Caco-2 (cell line): ENCODE data around the gene ANKRD13D. TPM values are rescaled to one million over a fixed set of nuclear protein-coding genes. Genes with fewer than 3 reads are reported as not detected.
A peak's percentile ranks its signal among the peaks of the same experiment; 100 is the strongest.
"Not testable (repeated sequence)": the region's sequence is repeated elsewhere in the genome, so short reads cannot be mapped to it uniquely, and the experiment has no call there.

ENCODE experiments used
- BruUV-seq: library from RNA; stranded (reverse); fragments of 400-500 nt; replicated peaks from 2 replicates; lab custom pipeline; 2021; lab: Mats Ljungman, UMichigan
- CTCF ChIA-PET: fragments of 300-600 bp; sonication (Branson Sonifier 250); formaldehyde crosslinking; loops from one replicate; lab custom pipeline; 2022; ENCODE audit warnings: antibody characterized with exemption; lab: Charles Lee
- POLR2A ChIA-PET: fragments of 300-600 bp; sonication (Branson Sonifier 250); formaldehyde crosslinking; loops from one replicate; lab custom pipeline; 2022; ENCODE audit warnings: antibody characterized with exemption; lab: Charles Lee
- DNase-seq, 2 experiments: peaks; one replicate each; pipeline versions ENCODE4 v3.0.0 to v3.0.0-alpha.2; 2020 to 2022
- H3K27me3 ChIP-seq: replicated peaks from 2 replicates; pipeline ENCODE4 v1.6.0; 2011; ENCODE audit warnings: low read length; ENCODE audit not compliant: control insufficient read depth, insufficient read depth
- H3K36me3 ChIP-seq: 2 replicates; pipeline ENCODE4 v1.5.1; 2011; ENCODE audit warnings: low read length; ENCODE audit not compliant: control insufficient read depth, insufficient read depth
- H3K4me1 ChIP-seq: fragments of 250-450 bp; sonication (Bioruptor Pico); 2 replicates; pipeline ENCODE4 v1.5.1; 2020; ENCODE audit warnings: mild to moderate bottlenecking
- H3K4me3 ChIP-seq: 2 replicates; pipeline ENCODE4 v1.5.1; 2011; ENCODE audit warnings: low read depth, mild to moderate bottlenecking, control low read depth, low read length
- H3K9me3 ChIP-seq: fragments of 250-450 bp; sonication (Bioruptor Pico); 2 replicates; pipeline ENCODE4 v1.5.1; 2020; ENCODE audit warnings: mild to moderate bottlenecking, moderate library complexity
- H3K27ac Mint-ChIP-seq: one replicate; pipeline ENCODE4 v1.8.0; 2022; ENCODE audit warnings: mixed read lengths; ENCODE audit not compliant: unreplicated experiment
- H3K27me3 Mint-ChIP-seq: one replicate; pipeline ENCODE4 v1.8.0; 2022; ENCODE audit warnings: mixed read lengths; ENCODE audit not compliant: insufficient read depth, unreplicated experiment
- H3K36me3 Mint-ChIP-seq: one replicate; pipeline ENCODE4 v1.8.0; 2022; ENCODE audit warnings: mild to moderate bottlenecking, mixed read lengths; ENCODE audit not compliant: insufficient read depth, unreplicated experiment
- H3K4me1 Mint-ChIP-seq: one replicate; pipeline ENCODE4 v1.8.0; 2022; ENCODE audit warnings: low read depth, mixed read lengths; ENCODE audit not compliant: unreplicated experiment
- H3K4me3 Mint-ChIP-seq: one replicate; pipeline ENCODE4 v1.8.0; 2022; ENCODE audit warnings: mild to moderate bottlenecking, moderate library complexity, mixed read lengths; ENCODE audit not compliant: unreplicated experiment
- H3K9me3 Mint-ChIP-seq: one replicate; pipeline ENCODE4 v1.8.0; 2022; ENCODE audit warnings: mixed read lengths; ENCODE audit not compliant: unreplicated experiment
- CTCF ChIP-seq, 2 experiments: fragments of 200-600 bp in 1 of 2; IDR thresholded peaks; 1 replicate in 1 of 2; 2 replicates in 1 of 2; pipeline versions ENCODE4 v1.5.1 to v1.8.0; 2011 to 2022; ENCODE audit warnings: antibody characterized with exemption in 1 of 2, control low read depth in 1 of 2, inconsistent platforms in 1 of 2, low read depth in 1 of 2, low read length in 1 of 2, mild to moderate bottlenecking in 1 of 2, moderate library complexity in 1 of 2; ENCODE audit not compliant: insufficient read depth in 1 of 2, severe bottlenecking in 1 of 2, unreplicated experiment in 1 of 2
- intact Hi-C: fragments of 100-400 bp; cut with micrococcal nuclease; formaldehyde crosslinking; loops from one replicate; pipeline ENCODE4 v1.10.0; 2022; ENCODE audit not compliant: unreplicated experiment
- total RNA-seq: library from RNA; stranded (reverse); gene quantifications from 2 replicates; pipeline ENCODE4 v1.2.3, GENCODE V29; 2022

Gene ANKRD13D
- total RNA-seq, 1 experiment from 2014 or later: 88.6 TPM

DNA sequence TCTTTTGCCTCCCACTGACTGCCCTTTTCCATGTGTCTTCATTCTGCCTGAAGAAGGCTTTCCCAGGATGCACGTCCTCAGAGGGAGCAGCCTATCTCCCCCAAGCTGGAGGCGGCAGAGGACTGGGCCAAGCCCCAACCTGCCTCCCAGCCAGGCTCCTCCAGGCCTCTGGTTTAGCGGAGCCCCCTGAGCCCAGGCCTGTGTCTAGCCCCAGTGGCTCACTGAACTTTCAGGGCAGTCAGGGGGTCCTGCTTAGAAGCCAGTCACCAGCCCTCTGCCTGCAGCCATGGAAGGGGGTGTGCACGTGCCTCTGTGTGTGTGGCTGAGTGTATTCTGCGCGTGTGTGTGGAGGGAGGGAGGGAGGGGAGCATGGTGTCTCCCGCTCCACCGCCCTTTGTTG is 33.2 kb upstream of the ANKRD13D start:
- CTCF ChIA-PET: no interaction called here
- Mint-ChIP-seq H3K27me3 (no peaks in the 10 kb centered on the region), H3K9me3 (no peaks in the 10 kb centered on the region), H3K4me3 (no peak overlapping the region), H3K36me3 (peaks cover 95% of the 10 kb centered on the region), H3K27ac (no peak overlapping the region), H3K4me1 (peaks cover 13% of the 10 kb centered on the region)
- POLR2A ChIA-PET: interaction anchor here (0.6 kb wide), 1 partner anchor 250 kb away, joined by 7 read pairs; no protein-coding TSS in a partner anchor
- Histone ChIP-seq H3K4me1 (peaks cover 8% of the 10 kb centered on the region), H3K4me3 (no peak overlapping the region), H3K36me3 (peaks cover 26% of the 10 kb centered on the region), H3K27me3 (no peaks in the 10 kb centered on the region), H3K9me3 (no peaks in the 10 kb centered on the region)
- BruUV-seq: no TSS peak
- TF ChIP-seq CTCF (IDR thresholded peaks at IDR 0.05; ENCODE audit: insufficient read depth in 1 of 2, low read depth in 1 of 2, low read length in 1 of 2, severe bottlenecking in 1 of 2, unreplicated experiment in 1 of 2): no peak
- DNase-seq: peak in 1 of 2 experiments; percentile 30
- intact Hi-C loops: no loop called here

DNA sequence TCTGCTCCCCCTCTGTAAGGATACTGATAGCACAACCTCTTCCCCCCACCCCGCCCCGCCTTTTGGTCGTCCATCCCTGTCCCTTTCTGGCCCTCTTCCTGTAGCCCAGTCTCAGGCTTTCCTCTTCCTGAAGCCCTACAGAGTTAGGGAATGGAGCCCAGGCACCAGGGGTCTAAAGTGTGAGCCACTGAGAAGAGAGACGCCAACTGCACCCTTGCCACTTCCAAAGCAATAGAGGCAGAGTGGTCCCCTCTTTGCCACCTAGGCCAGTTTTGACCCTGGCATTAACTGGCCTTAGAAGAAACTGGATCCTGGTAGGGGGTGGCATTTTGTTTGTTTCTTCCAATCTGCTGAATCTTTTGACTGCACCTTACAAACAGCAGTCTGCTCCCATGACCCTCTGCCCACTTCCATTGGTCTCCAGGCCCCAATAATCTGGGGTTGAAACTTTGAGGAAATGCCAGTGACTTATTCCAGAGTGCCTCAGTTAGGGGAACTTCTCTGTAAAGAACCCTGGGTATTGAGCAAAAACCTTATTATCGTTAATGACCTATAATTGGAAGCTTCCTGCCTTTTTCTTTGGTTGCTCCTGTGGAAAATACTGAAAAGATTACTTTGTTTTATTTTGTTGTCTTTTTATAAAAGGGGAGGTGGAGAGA is 32.5 kb upstream of the ANKRD13D start:
- H3K27ac Mint-ChIP-seq: no peak overlapping the region

GRCh38 chr11:67260406-67260805 is 28.7 kb upstream of the ANKRD13D start:
- CTCF ChIA-PET: no interaction called here
- peaks cover 20% of the 10 kb centered on the region for H3K4me1 Mint-ChIP-seq
- intact Hi-C loops: no loop called here
- Histone ChIP-seq H3K9me3 (no peaks in the 10 kb centered on the region), H3K4me3 (no peak overlapping the region), H3K27me3 (no peaks in the 10 kb centered on the region), H3K4me1 (peaks cover 23% of the 10 kb centered on the region), H3K36me3 (peaks cover 4% of the 10 kb centered on the region)
- no peak for TF ChIP-seq CTCF (IDR thresholded peaks at IDR 0.05; ENCODE audit: insufficient read depth in 1 of 2, low read depth in 1 of 2, low read length in 1 of 2, severe bottlenecking in 1 of 2, unreplicated experiment in 1 of 2)
- POLR2A ChIA-PET: no interaction called here
- DNase-seq: no peak
- peak overlapping the region; percentile 60 for H3K4me3 Mint-ChIP-seq
- H3K27me3 Mint-ChIP-seq: no peaks in the 10 kb centered on the region
- peaks cover 53% of the 10 kb centered on the region for H3K36me3 Mint-ChIP-seq
- H3K9me3 Mint-ChIP-seq: no peaks in the 10 kb centered on the region
- no TSS peak for BruUV-seq
- H3K27ac Mint-ChIP-seq: peak overlapping the region; percentile 63

More for the DNA sequence above, 32.5 kb upstream of the ANKRD13D start:
- H3K36me3 ChIP-seq: peaks cover 26% of the 10 kb centered on the region
- H3K9me3 ChIP-seq: no peaks in the 10 kb centered on the region
- DNase-seq: peak in 1 of 2 experiments; percentile 26
- peaks cover 91% of the 10 kb centered on the region for H3K36me3 Mint-ChIP-seq
- H3K9me3 Mint-ChIP-seq: no peaks in the 10 kb centered on the region
- POLR2A ChIA-PET: interaction anchor here (0.6 kb wide), 1 partner anchor 251 kb away, joined by 7 read pairs; no protein-coding TSS in a partner anchor
- no peaks in the 10 kb centered on the region for H3K27me3 ChIP-seq
- intact Hi-C loops: no loop called here
- H3K4me3 ChIP-seq: no peak overlapping the region
- no peaks in the 10 kb centered on the region for H3K27me3 Mint-ChIP-seq
- CTCF ChIA-PET: no interaction called here
- H3K4me3 Mint-ChIP-seq: no peak overlapping the region
- peaks cover 17% of the 10 kb centered on the region for H3K4me1 Mint-ChIP-seq
- no peak for TF ChIP-seq CTCF (IDR thresholded peaks at IDR 0.05; ENCODE audit: insufficient read depth in 1 of 2, low read depth in 1 of 2, low read length in 1 of 2, severe bottlenecking in 1 of 2, unreplicated experiment in 1 of 2)
- peaks cover 12% of the 10 kb centered on the region for H3K4me1 ChIP-seq
- TSS peak; percentile 26 for BruUV-seq

- H3K4me3 ChIP-seq: peak overlapping the region; percentile 10
- H3K27me3 Mint-ChIP-seq, H3K36me3 ChIP-seq, BruUV-seq, intact Hi-C loops, H3K9me3 ChIP-seq, H3K9me3 Mint-ChIP-seq, H3K27me3 ChIP-seq: not testable (repeated sequence)
- Mint-ChIP-seq H3K4me1 (peaks cover 20% of the 10 kb centered on the region), H3K36me3 (peaks cover 53% of the 10 kb centered on the region), H3K4me3 (peak overlapping the region; percentile 60), H3K27ac (peak overlapping the region; percentile 63)
- peak; percentile 70 to 76 for DNase-seq
- H3K4me1 ChIP-seq: peaks cover 27% of the 10 kb centered on the region
- POLR2A ChIA-PET: interaction anchor here (0.7 to 1.6 kb wide), 2 partner anchors 21 to 42 kb away, joined by 3 to 12 read pairs; partner anchors contain the start of gene SSH3
- CTCF ChIA-PET: interaction anchor here (0.6 to 2.9 kb wide), 15 partner anchors 8 to 1287 kb away, joined by 3 to 44 read pairs (median 4); partner anchors contain the start of gene ANKRD13D
These were observed 28.0 kb upstream of the ANKRD13D start for GRCh38 chr11:67260885-67261639.
